G401 (cell line): ENCODE measurements around the gene AP2S1. TPM values are rescaled to one million over a fixed set of nuclear protein-coding genes. Genes with fewer than 3 reads are reported as not detected.
"Not testable (repeated sequence)": the region's sequence is repeated elsewhere in the genome, so short reads cannot be mapped to it uniquely, and the experiment has no call there.

Source experiments
- DNase-seq: peaks from one replicate; pipeline ENCODE4 v3.0.0-alpha.2; 2015; ENCODE audit warnings: low spot score
- in situ Hi-C: cut with HindIII; loops from 2 replicates; pipeline ENCODE4 v1.10.0; 2016; ENCODE audit warnings: low sequenced_read_pairs, mixed read lengths
- total RNA-seq: library from RNA; depleted of rRNA; stranded (reverse); fragments of >200 nt; shearing (Covaris generic); gene quantifications from 2 replicates; pipeline ENCODE4 v1.2.3, GENCODE V29; 2014; rRNA removed

AP2S1 gene
- total RNA-seq, 1 experiment from 2014 or later = 227 TPM

DNA sequence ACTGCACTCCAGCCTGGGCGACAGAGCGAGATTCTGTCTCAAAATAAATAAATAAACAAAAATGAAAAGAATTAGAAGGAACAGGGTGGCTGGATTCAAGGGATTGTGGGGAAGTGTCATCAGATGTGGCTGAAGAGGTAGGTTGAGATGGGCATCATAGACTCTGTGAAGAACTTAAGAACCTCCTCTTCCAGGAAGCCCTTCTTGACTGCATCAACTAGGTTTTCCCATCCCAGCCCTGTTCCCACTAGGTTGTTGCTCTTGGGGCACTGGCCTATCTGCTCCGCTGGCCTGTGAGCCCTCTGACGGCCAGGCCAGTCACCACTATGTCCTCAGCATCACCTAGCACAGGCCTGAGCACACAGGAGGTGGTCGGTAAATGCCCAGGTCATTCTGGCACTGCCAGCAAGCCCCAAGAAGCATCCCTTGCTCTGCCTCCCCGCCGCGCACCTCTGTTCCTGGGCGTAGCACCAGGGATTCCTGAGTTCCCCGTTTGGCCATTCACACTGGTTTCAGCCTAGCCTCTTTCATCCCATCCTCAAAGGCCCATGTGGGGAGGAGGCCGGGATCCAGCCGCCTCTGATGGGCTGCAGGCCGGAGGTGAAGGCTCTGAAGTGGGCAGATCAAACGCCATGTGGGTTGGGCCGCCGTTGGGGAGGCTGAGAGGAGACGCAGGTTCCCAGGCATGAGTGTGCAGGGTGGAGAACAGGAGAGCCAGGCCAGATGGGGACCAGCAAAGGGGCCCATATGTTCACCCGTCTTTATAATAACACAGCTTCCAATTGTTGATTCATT, 34.6 kb downstream of the AP2S1 start:
- no peak for DNase-seq
- in situ Hi-C loops = no loop called here

DNA sequence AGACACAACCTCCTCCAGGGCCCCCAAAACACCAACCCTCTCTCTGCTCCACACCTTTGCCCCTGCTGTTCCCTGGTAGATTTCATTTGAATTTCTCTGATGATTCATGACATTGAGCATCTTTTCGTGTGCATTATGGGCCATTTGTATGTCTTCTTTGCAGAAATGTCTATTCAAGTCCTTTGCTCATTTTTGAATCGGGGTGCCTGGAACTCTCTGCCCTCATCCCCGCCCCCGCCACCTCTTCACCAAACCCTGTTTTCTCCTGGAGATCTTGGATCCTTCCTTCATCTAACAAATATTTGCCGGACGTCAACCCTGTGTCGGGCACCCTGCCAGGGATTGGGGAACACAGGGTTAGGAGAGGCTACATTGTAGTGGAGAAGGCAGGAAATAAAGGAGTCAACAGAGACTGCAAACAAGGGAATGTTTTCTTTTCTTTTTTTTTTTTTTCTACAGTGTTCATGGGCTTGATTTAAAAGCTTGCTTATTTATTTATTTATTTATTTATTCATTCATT, 36.7 kb downstream of the AP2S1 start:
- DNase-seq = no peak
- in situ Hi-C loops = no loop called here

- no peak for DNase-seq
- in situ Hi-C loops = no loop called here
Observed at GRCh38 chr19:46812977-46813838, 37.4 kb downstream of the AP2S1 start.

DNA sequence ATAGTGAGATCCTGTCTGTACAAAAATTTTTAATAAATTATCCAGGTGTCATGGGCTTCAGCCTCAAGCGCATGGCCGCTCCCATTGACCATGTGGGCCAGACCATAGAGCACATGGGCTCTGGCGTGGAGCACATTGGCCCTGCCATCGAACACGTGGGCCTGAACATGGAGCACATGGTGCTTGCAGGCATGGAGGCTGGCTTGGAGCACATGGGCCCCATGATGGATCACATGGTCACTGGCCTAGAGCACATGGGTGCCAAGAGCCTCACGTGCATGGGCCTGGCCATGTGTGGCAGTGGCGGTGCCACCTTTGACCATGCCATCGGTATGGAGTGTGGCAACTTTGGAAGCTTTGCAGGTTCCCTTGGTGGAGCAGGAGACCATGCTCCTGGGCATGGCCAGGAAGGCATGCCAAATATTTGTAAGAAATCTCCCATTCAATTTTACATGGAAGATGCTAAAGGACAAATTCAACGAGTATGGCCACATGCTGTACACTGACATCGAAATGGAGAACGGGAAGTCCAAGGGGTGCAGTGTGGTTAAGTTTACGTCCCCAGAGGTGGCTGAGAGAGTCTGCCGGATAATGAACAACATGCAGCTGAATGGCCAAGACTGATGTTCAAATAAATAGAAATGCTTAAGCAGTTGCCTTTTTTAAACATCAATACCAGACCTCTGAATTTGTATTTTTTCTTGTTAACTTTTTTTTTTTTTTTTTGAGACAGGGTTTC, 40.9 kb downstream of the AP2S1 start:
- in situ Hi-C loops = no loop called here
- no peak for DNase-seq

DNA sequence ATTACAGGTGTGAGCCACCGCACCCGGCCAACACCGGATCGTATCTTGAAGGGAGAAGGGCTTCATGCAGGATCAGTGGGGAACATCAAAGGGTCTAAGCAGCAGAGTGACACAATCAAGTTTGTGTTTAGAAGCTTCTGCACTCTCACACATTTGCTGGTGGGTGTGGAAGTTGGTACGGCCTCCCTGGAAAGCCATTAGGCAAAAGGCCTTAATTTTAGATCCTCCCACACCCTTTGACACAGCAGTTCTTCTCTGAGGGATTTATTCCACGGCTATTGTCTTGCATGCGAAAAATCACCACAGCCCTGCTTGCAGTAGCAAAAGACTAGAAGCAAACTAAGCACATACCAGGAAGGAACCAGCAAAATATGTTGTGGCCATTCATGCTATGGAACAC, 44.0 kb downstream of the AP2S1 start:
- in situ Hi-C loops = no loop called here
- DNase-seq = no peak

DNA sequence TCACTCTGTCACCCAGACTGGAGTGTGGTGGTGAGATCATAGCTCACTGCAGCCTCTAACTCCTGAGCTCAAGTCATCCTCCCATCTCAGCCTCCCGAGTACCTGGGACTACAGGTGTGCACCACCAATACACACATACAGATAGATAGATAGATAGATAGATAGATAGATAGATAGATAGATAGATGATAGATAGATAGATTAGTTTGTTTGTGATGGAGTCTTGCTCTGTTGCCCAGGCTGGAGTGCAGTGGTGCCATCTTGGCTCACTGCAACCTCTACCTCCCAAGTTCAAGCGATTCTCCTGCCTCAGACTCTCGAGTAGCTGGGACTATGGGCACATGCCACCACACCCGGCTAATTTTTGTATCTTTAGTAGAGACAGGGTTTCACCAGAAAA, 46.2 kb downstream of the AP2S1 start:
- in situ Hi-C loops, DNase-seq: not testable (repeated sequence)

DNA sequence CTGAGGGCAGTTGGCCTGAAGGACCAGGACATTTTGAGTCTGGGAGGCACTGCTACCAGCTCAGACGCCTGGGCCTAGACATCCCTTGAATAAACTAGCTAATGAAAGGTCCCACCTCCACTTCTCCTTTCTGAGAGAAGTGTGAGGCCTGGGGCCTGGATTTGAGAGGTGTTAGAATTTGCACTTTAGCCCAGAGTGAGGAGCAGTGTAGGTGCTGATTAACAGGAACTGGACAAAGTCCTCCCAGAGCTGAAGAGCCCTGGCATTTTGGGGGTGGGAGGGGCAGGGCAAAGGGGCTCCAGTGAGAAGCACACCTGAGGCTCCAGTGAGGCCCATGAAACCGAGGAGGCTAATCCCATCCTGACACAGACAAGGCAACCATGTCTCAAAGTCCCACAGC, 47.1 kb downstream of the AP2S1 start:
- no peak for DNase-seq
- in situ Hi-C loops = no loop called here

GRCh38 chr19:46802152-46802551, 48.5 kb downstream of the AP2S1 start:
- DNase-seq = no peak
- in situ Hi-C loops = no loop called here

- in situ Hi-C loops = no loop called here
- no peak for DNase-seq
Observed at GRCh38 chr19:46798713-46799112, 51.9 kb downstream of the AP2S1 start.

- in situ Hi-C loops = no loop called here
- no peak for DNase-seq
Observed at GRCh38 chr19:46797881-46798280, 52.8 kb downstream of the AP2S1 start.

GRCh38 chr19:46791944-46792343, 58.7 kb downstream of the AP2S1 start:
- in situ Hi-C loops = no loop called here
- DNase-seq = no peak

GRCh38 chr19:46789371-46789770, 61.3 kb downstream of the AP2S1 start:
- DNase-seq = no peak
- in situ Hi-C loops = no loop called here

DNA sequence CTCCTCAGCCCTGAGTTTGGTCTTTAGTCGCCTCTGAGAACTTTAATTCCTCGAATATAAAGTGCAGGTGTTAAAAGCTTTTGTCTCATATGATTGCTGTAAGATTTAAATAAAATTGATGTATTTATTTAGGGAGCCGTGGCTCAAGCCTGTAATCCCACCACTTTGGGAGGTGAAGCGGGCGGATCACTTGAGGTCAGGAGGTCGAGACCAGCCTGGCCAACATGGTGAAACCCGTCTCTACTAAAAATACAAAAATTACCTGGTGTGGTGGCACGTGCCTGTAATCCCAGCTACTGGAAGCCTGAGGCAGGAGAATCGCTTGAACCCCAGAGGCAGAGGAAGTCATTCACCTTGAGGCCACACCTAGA, 61.7 kb downstream of the AP2S1 start:
- in situ Hi-C loops = no loop called here
- no peak for DNase-seq

DNA sequence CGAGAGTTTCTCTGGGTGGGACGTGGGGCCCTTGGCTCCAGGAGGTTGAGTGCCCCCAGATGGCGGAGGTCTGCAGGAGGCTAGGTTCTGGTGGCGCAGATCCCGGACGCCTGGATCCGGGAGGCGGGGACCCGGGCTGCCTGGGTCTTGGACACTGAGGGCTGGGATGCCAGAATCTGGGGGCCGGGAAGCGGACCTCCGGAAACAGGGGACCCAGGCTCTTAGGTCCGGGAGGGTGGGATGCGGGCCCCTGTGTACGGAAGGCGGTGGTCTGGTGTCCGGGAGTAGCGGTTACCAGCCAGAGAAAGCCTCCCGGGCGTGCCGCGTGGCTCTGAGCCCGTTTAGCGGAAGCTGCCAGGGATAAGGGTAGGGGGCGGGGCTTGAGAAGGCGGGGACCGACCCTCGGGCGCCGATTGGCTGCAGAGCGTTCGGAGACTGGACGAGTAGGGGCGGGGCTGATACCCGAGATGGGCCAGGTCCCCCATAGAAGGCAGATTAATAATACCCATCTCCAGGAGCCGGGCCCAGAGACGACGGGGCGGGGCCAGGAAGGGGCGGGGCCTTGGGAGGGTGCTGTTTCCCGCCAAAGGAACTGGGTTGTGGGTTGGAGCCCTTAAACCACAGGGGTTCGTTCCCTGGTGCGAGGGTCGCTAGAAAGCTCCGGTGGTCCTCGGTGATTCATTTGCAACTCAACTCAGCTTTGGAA, 62.2 kb downstream of the AP2S1 start, which contains the start of gene SLC1A5:
SLC1A5 (minus strand) TSS at position 333 of the 706 bp plus-strand sequence. CDS start 629 bp downstream, outside the sequence.
- in situ Hi-C loops = no loop called here
- peak; percentile 70 for DNase-seq

Other genes with a start within 250 kb of the AP2S1 start
- gene CALM3, start 249.5 kb downstream of the AP2S1 start, total RNA-seq = 109 and 147 TPM in 2 replicates
- gene PTGIR, start 225.8 kb downstream of the AP2S1 start, total RNA-seq = 1.7 and 16.2 TPM in 2 replicates
- not detected in 2 replicates for gene GNG8, start 214.6 kb downstream of the AP2S1 start, total RNA-seq
- gene DACT3, start 189.7 kb downstream of the AP2S1 start, total RNA-seq = 12.0 and 16.3 TPM in 2 replicates
- 14.6 and 19.9 TPM in 2 replicates for gene PRKD2, start 133.7 kb downstream of the AP2S1 start, total RNA-seq
- 19.3 and 42.4 TPM in 2 replicates for gene FKRP, start 104.8 kb downstream of the AP2S1 start, total RNA-seq
- 118 and 134 TPM in 2 replicates for gene STRN4, start 104.4 kb downstream of the AP2S1 start, total RNA-seq
- 153 and 159 TPM in 2 replicates for gene SLC1A5, start 62.3 kb downstream of the AP2S1 start, total RNA-seq
- gene ARHGAP35, start 10.2 kb upstream of the AP2S1 start, total RNA-seq = 11.6 and 14.2 TPM in 2 replicates
- gene NPAS1, start 169.0 kb upstream of the AP2S1 start, total RNA-seq = 5.2 and 7.7 TPM in 2 replicates
- 170 and 258 TPM in 2 replicates for gene TMEM160, start 197.8 kb upstream of the AP2S1 start, total RNA-seq